HG03045 (cell line): ENCODE data around the gene POU2AF1.
"Not testable (repeated sequence)": the region's sequence is repeated elsewhere in the genome, so short reads cannot be mapped to it uniquely, and the experiment has no call there.

Experiments used
- ATAC-seq: cut with Tn5 transposase; IDR thresholded peaks from one replicate; pipeline ENCODE4 v1.9.1; 2021; ENCODE audit warnings: mild to moderate bottlenecking, moderate library complexity; ENCODE audit not compliant: unreplicated experiment

POU2AF1 gene

GRCh38 chr11:111322534-111322933 is 56.5 kb downstream of the POU2AF1 start:
- no peak for ATAC-seq

- no peak for ATAC-seq
These were observed 58.1 kb downstream of the POU2AF1 start for GRCh38 chr11:111320728-111321568.

- not testable (repeated sequence) for ATAC-seq
These were observed 58.9 kb downstream of the POU2AF1 start for GRCh38 chr11:111320199-111320598.

- ATAC-seq, result no peak
These were observed 59.8 kb downstream of the POU2AF1 start for GRCh38 chr11:111319296-111319695.

GRCh38 chr11:111312076-111312475 is 67.0 kb downstream of the POU2AF1 start:
- ATAC-seq, result no peak

- ATAC-seq, result no peak
These were observed 68.4 kb downstream of the POU2AF1 start for GRCh38 chr11:111310723-111311122.

GRCh38 chr11:111310088-111310487 is 69.0 kb downstream of the POU2AF1 start:
- no peak for ATAC-seq

- ATAC-seq, result no peak
These were observed 69.7 kb downstream of the POU2AF1 start for GRCh38 chr11:111309215-111309915.

- ATAC-seq, result no peak
These were observed 70.9 kb downstream of the POU2AF1 start for GRCh38 chr11:111308140-111308539.

GRCh38 chr11:111307472-111308108 is 71.5 kb downstream of the POU2AF1 start:
- no peak for ATAC-seq

- ATAC-seq, result no peak
These were observed 72.8 kb downstream of the POU2AF1 start for GRCh38 chr11:111306321-111306720.

GRCh38 chr11:111305876-111306275 is 73.2 kb downstream of the POU2AF1 start:
- ATAC-seq, result no peak

GRCh38 chr11:111305162-111305802 is 73.8 kb downstream of the POU2AF1 start:
- no peak for ATAC-seq

GRCh38 chr11:111303461-111303860 is 75.6 kb downstream of the POU2AF1 start:
- ATAC-seq, result no peak

GRCh38 chr11:111302298-111302697 is 76.8 kb downstream of the POU2AF1 start:
- ATAC-seq, result no peak
